MCF 10A (cell line): Measurements from ENCODE around the gene SLFN12. TPM values are rescaled to one million over a fixed set of nuclear protein-coding genes. Genes with fewer than 3 reads are reported as not detected.

Experiments
- BruUV-seq: library from RNA; stranded (reverse); fragments of 400-500 nt; replicated peaks from 2 replicates; lab custom pipeline; 2021; lab: Mats Ljungman, UMichigan
- CTCF ChIA-PET: fragments of 300-600 bp; sonication (Branson Sonifier 250); formaldehyde crosslinking; extraction: SDS; loops from one replicate; lab custom pipeline; 2021; ENCODE audit warnings: antibody characterized with exemption, inconsistent platforms; lab: Yijun Ruan, JAX
- POLR2A ChIA-PET: fragments of 300-600, 350-650 bp; sonication (Branson Sonifier 250); formaldehyde crosslinking; extraction: SDS; loops from one replicate; lab custom pipeline; 2020; ENCODE audit warnings: antibody characterized with exemption, inconsistent platforms; lab: Yijun Ruan, JAX
- DNase-seq: peaks from one replicate; pipeline ENCODE4 v3.0.0-alpha.2; 2018; ENCODE audit not compliant: unreplicated experiment
- H3K27ac Mint-ChIP-seq: one replicate; pipeline ENCODE4 v1.8.0; 2022; ENCODE audit warnings: mild to moderate bottlenecking, low read depth, mixed read lengths; ENCODE audit not compliant: unreplicated experiment
- H3K27me3 Mint-ChIP-seq: one replicate; pipeline ENCODE4 v1.8.0; 2022; ENCODE audit warnings: mixed read lengths; ENCODE audit not compliant: insufficient read depth, unreplicated experiment
- H3K36me3 Mint-ChIP-seq: one replicate; pipeline ENCODE4 v1.8.0; 2022; ENCODE audit warnings: mild to moderate bottlenecking, moderate library complexity, mixed read lengths; ENCODE audit not compliant: insufficient read depth, unreplicated experiment
- H3K4me1 Mint-ChIP-seq: one replicate; pipeline ENCODE4 v1.8.0; 2022; ENCODE audit warnings: mixed read lengths; ENCODE audit not compliant: insufficient read depth, unreplicated experiment
- H3K4me3 Mint-ChIP-seq: one replicate; pipeline ENCODE4 v1.8.0; 2022; ENCODE audit warnings: mild to moderate bottlenecking, moderate library complexity, mixed read lengths; ENCODE audit not compliant: unreplicated experiment
- H3K9me3 Mint-ChIP-seq: one replicate; pipeline ENCODE4 v1.8.0; 2022; ENCODE audit warnings: mixed read lengths; ENCODE audit not compliant: unreplicated experiment
- intact Hi-C: fragments of 100-400 bp; cut with micrococcal nuclease; formaldehyde crosslinking; loops from 2 replicates; pipeline ENCODE4 v1.14.1; 2022
- total RNA-seq: library from RNA; stranded (reverse); gene quantifications from 2 replicates; pipeline ENCODE4 v1.2.3, GENCODE V29; 2022
- TF ChIP-seq, protein P1 (sequence below): fragments of 200-600 bp; IDR thresholded peaks from one replicate; pipeline ENCODE4 v1.8.0; 2022; ENCODE audit warnings: antibody characterized with exemption, mild to moderate bottlenecking; ENCODE audit not compliant: unreplicated experiment

SLFN12 gene
- total RNA-seq, 1 experiment from 2014 or later, result 8.0 TPM

DNA sequence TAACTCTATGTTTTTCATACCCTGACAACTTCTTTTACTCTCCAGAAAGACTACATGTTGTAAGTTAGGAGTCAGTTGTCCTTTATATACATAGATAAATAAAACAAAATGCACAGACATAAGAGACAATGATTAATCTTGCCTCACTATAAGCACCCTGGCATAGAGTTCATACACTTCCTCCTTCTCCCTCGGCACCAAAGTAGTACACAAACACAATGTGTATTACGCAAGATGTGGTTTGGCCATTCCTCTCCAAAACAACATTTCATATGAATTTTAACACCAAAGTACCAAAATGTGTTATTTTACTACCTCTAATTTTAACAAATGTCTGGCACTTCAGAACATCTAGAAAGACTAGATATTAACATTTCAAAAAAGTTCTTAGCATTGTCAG is 41.6 kb downstream of the SLFN12 start:
- DNase-seq, result peak; percentile 41
- ChIA-PET CTCF (interaction anchor here (0.5 kb wide), 1 partner anchor 130 kb away, joined by 3 read pairs; no protein-coding TSS in a partner anchor), POLR2A (no interaction called here)
- H3K27ac Mint-ChIP-seq, result no peak overlapping the region
- peaks cover 5% of the 10 kb centered on the region for H3K4me1 Mint-ChIP-seq
- H3K4me3 Mint-ChIP-seq, result no peak overlapping the region
- no peaks in the 10 kb centered on the region for H3K9me3 Mint-ChIP-seq
- peaks cover 31% of the 10 kb centered on the region for H3K27me3 Mint-ChIP-seq
- TF ChIP-seq, protein P1, sequence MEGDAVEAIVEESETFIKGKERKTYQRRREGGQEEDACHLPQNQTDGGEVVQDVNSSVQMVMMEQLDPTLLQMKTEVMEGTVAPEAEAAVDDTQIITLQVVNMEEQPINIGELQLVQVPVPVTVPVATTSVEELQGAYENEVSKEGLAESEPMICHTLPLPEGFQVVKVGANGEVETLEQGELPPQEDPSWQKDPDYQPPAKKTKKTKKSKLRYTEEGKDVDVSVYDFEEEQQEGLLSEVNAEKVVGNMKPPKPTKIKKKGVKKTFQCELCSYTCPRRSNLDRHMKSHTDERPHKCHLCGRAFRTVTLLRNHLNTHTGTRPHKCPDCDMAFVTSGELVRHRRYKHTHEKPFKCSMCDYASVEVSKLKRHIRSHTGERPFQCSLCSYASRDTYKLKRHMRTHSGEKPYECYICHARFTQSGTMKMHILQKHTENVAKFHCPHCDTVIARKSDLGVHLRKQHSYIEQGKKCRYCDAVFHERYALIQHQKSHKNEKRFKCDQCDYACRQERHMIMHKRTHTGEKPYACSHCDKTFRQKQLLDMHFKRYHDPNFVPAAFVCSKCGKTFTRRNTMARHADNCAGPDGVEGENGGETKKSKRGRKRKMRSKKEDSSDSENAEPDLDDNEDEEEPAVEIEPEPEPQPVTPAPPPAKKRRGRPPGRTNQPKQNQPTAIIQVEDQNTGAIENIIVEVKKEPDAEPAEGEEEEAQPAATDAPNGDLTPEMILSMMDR, result no peak
- no peaks in the 10 kb centered on the region for H3K36me3 Mint-ChIP-seq
- no TSS peak for BruUV-seq
- intact Hi-C loops, result no loop called here

DNA sequence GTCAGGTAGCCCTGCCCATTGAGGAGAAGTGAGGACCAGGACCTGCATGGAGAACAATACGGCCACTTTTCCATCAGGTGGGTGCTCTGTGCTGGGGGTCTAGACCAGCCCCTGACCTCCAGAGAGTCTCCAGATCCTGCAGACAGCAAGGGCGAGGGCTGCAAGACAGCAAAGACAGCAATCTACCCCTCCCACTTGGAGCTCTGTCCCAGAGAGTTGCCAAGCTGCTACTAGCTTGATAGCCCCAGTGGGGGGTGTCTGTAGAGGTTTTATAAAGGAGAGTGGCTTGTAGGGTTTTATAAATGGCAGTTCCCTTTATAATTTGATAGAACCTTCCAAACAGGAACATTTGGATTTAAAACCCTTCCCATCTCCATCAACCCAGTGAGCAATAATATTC is 42.1 kb downstream of the SLFN12 start:
- POLR2A ChIA-PET, result no interaction called here
- Mint-ChIP-seq H3K9me3 (no peaks in the 10 kb centered on the region), H3K27ac (no peak overlapping the region), H3K27me3 (peaks cover 31% of the 10 kb centered on the region), H3K4me1 (peaks cover 5% of the 10 kb centered on the region), H3K4me3 (no peak overlapping the region), H3K36me3 (no peaks in the 10 kb centered on the region)
- no peak for DNase-seq
- no TSS peak for BruUV-seq
- CTCF ChIA-PET, result interaction anchor here (0.5 kb wide), 1 partner anchor 130 kb away, joined by 3 read pairs; no protein-coding TSS in a partner anchor
- intact Hi-C loops, result no loop called here
- TF ChIP-seq, protein P1, result no peak

DNA sequence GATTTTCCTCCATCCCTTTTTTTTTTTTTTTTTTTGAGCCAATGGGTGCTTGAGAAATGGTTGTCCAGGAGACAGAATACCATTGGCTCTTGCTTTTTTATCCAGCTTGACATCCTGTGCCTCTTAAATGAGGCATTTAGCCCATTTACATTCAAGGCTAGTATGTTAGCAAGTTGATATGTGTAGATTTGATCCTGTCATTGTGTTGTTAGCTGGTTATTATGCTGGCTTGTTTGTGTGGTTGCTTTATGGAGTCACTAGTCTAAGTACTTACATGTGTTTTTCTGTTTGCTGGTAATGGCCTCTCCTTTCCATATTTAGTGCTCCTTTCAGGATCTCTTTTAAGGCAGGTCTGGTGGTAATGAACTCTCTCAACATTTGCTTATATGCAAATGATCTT is 44.8 kb downstream of the SLFN12 start:
- ChIA-PET POLR2A (no interaction called here), CTCF (no interaction called here)
- BruUV-seq, result no TSS peak
- TF ChIP-seq, protein P1, result no peak
- H3K4me3 Mint-ChIP-seq, result no peak overlapping the region
- H3K36me3 Mint-ChIP-seq, result no peaks in the 10 kb centered on the region
- H3K27ac Mint-ChIP-seq, result no peak overlapping the region
- intact Hi-C loops, result no loop called here
- peaks cover 35% of the 10 kb centered on the region for H3K27me3 Mint-ChIP-seq
- no peak for DNase-seq
- peaks cover 5% of the 10 kb centered on the region for H3K4me1 Mint-ChIP-seq
- H3K9me3 Mint-ChIP-seq, result no peaks in the 10 kb centered on the region

DNA sequence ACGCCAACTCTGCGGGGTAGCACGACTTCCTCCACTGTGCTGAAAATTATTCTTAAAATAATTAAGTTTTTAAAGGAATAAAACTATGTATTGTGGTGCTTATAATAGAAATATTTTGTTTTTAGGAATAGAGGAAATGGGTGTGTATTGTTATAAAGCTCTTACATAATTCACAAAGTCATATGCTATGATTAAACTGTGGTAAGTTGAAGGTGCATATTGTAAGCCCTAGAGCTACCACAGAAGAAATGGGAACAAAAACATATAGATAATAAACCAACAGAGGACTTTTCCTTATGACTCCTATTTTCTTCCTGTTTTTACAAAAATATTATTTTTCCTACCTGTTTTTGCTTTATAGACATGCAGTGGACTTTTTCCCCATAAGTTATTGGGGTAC is 54.6 kb downstream of the SLFN12 start:
- Mint-ChIP-seq H3K36me3 (no peaks in the 10 kb centered on the region), H3K9me3 (no peaks in the 10 kb centered on the region), H3K27ac (no peak overlapping the region), H3K27me3 (peaks cover 55% of the 10 kb centered on the region), H3K4me3 (no peak overlapping the region), H3K4me1 (no peaks in the 10 kb centered on the region)
- BruUV-seq, result no TSS peak
- intact Hi-C loops, result no loop called here
- TF ChIP-seq, protein P1, result no peak
- POLR2A ChIA-PET, result interaction anchor here (0.6 kb wide), 1 partner anchor 280 kb away, joined by 3 read pairs; no protein-coding TSS in a partner anchor
- no peak for DNase-seq
- CTCF ChIA-PET, result interaction anchor here (1.1 kb wide), 1 partner anchor 64 kb away, joined by 3 read pairs; no protein-coding TSS in a partner anchor
